Muscle layer of colon (tissue), 2 donors: Measurements from ENCODE around the gene MED8.
"Not testable (repeated sequence)": the region's sequence is repeated elsewhere in the genome, so short reads cannot be mapped to it uniquely, and the experiment has no call there.

Source experiments
- H3K27ac ChIP-seq: one replicate; pipeline ENCODE4 v1.7.0; 2013; ENCODE audit warnings: low read depth, mild to moderate bottlenecking, low read length, moderate library complexity
- H3K27me3 ChIP-seq, 2 donors: one replicate each; pipeline ENCODE4 v1.7.0; 2013; ENCODE audit warnings: low read length in 2 of 2, mild to moderate bottlenecking in 2 of 2; ENCODE audit not compliant: insufficient read depth in 2 of 2, control insufficient read depth in 1 of 2
- H3K36me3 ChIP-seq: one replicate; pipeline ENCODE4 v1.7.0; 2013; ENCODE audit warnings: mild to moderate bottlenecking, low read length; ENCODE audit not compliant: insufficient read depth
- H3K4me1 ChIP-seq: one replicate; pipeline ENCODE4 v1.7.0; 2013; ENCODE audit warnings: mild to moderate bottlenecking, low read length; ENCODE audit not compliant: insufficient read depth
- H3K4me3 ChIP-seq, 2 donors: one replicate each; pipeline ENCODE4 v1.7.0; 2013; ENCODE audit warnings: low read length in 2 of 2, low read depth in 1 of 2, mild to moderate bottlenecking in 1 of 2, moderate library complexity in 1 of 2
- H3K9ac ChIP-seq: one replicate; pipeline ENCODE4 v1.7.0; 2013; ENCODE audit warnings: low read length
- H3K9me3 ChIP-seq: one replicate; pipeline ENCODE4 v1.7.0; 2013; ENCODE audit warnings: mild to moderate bottlenecking, low read length
- donor health status: abdominal sarcoma.
- donor health status: Adenocarcinoma of cecum.

MED8 gene

DNA sequence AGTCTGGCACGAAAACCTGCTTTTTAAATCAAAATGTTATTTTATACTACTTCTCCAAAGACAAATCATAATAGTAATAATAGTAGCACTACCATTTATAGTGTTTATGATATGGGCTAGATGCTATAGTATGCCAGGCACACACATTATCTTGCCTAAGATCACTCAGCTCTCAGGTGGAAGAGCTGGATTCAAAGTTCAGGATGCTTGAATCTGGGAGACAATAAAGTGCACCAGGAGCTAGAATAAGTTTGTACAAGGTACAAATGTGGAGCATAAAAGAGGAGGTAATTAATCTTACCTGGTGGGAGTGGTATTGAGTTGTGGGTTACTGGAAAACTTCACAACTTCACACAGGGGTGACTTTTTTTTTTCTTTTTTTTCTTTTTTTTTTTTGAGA, 11.8 kb downstream of the MED8 start:
- Histone ChIP-seq H3K4me3 (no peak overlapping the region), H3K36me3 (peaks cover 34% of the 10 kb centered on the region), H3K27me3 (no peaks in the 10 kb centered on the region), H3K9me3 (no peaks in the 10 kb centered on the region), H3K9ac (no peak overlapping the region), H3K27ac (no peak overlapping the region), H3K4me1 (peaks cover 8% of the 10 kb centered on the region)

DNA sequence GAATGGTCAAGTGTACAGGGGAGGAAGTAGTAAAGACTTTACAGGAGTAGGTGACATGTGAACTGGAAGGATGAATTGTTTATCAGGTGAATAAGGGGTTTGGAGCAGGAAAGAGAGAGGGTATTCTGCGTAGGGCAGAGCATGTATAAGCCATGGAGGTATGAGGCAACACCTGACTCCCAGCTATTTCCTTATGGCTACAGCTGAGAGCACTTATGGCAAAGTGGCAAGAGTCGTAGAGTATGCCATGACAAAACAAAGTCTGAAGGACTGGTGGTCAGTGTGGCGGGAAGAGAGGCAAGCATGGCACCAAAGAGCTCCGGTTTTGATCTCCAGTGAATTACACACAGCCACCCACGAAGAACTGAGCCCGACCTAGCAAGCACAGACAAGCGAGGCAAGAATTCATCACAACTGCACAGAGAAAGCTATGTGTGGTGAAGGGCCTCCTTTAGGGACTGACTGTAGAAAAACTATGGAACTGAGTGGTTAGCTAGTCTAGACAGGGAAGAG, 12.8 kb downstream of the MED8 start:
- no peaks in the 10 kb centered on the region for H3K4me1 ChIP-seq
- H3K27ac ChIP-seq: no peak overlapping the region

DNA sequence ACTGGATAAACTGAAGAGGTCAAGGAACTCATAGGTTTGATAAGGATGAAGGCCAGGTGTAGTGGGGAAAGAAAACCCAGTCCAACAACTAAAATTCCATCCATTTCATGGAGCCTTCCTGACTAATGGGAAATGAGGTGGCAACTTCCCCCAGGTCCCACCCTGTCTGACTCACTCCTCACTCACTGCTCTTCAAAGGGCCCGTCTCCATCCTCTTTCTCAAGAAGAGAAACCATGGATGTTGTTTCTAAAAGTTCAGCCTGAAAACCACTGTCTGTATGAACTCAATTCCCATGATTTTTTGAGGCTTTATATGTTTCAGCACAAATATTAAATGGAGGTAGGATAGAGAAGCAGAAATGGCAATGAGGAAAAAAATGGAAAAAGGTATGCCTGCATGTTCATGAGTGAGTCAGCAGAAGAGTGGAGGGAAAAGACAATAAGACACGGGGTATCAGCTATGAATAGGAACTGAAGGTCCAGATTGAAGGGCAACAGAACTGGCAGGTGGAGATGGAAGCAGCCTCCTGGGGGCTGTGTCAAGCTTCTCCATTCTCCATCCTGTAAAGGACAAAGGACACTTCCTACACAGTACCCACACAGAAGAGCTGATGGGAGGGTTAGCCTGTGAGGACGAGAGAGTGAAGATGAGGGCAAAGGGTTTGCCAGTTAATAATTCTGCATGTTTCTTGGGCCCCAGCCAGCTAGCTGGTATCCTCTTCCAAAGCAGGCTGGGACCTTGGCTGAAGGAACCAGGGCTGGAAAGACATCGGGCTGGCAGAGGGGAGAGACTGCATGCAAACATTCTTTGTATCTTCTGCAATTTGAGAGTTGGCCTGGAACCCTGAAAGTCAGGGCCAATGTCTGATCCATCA, 16.3 kb downstream of the MED8 start:
- Histone ChIP-seq H3K4me3 (no peak overlapping the region), H3K4me1 (peaks cover 6% of the 10 kb centered on the region), H3K36me3 (peaks cover 14% of the 10 kb centered on the region), H3K9ac (no peak overlapping the region), H3K9me3 (no peaks in the 10 kb centered on the region), H3K27me3 (no peaks in the 10 kb centered on the region), H3K27ac (no peak overlapping the region)

More for the DNA sequence above, 12.8 kb downstream of the MED8 start:
- H3K36me3 ChIP-seq: peaks cover 26% of the 10 kb centered on the region
- no peak overlapping the region for H3K9ac ChIP-seq
- no peak overlapping the region for H3K4me3 ChIP-seq
- H3K9me3 ChIP-seq: no peaks in the 10 kb centered on the region
- H3K27me3 ChIP-seq: no peaks in the 10 kb centered on the region

DNA sequence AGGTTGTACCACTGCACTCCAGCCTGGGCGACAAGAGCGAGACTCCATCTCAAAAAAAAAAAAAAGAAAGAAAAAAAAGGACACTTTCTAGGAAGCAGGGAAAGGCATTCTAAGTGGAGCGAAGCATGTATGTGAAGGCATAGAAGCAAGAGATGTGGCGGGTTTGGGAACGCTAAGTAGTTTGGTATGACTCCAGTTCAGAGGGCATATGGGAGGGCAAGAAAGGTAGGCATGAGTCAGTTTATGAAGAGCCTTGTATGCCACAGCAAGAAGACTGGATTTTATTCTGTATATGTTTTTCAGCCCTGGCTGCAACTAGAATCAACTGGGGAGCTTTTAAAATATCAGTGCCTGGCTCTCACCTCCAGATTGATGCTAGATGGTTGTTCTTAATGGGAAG, 17.4 kb downstream of the MED8 start:
- Histone ChIP-seq H3K9ac (no peak overlapping the region), H3K27me3 (no peaks in the 10 kb centered on the region), H3K9me3 (no peaks in the 10 kb centered on the region), H3K4me1 (peaks cover 6% of the 10 kb centered on the region), H3K4me3 (no peak overlapping the region), H3K36me3 (peaks cover 14% of the 10 kb centered on the region), H3K27ac (no peak overlapping the region)

DNA sequence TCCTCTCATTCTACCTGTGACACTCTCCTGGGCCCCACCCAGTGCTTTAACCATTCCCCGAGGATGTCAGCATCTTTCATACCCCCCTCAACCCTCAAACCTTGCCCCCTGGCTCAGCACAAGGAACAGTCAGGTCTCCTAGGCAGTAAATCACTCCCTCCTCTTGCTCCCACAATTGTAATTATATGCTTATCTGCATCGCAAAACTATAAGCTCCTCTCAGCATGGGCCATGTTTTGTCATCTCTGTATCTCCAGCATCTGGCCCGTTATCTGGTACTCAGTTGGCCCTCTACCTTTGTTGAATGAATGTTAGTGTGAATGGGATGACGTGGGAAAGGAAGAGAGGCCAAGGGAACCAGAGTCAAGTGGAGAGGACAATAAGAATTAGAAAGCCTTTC, 19.0 kb downstream of the MED8 start:
- Histone ChIP-seq H3K4me1 (peaks cover 11% of the 10 kb centered on the region), H3K27ac (no peak overlapping the region), H3K9me3 (no peaks in the 10 kb centered on the region), H3K4me3 (no peak overlapping the region), H3K36me3 (peaks cover 14% of the 10 kb centered on the region), H3K9ac (no peak overlapping the region), H3K27me3 (no peaks in the 10 kb centered on the region)

DNA sequence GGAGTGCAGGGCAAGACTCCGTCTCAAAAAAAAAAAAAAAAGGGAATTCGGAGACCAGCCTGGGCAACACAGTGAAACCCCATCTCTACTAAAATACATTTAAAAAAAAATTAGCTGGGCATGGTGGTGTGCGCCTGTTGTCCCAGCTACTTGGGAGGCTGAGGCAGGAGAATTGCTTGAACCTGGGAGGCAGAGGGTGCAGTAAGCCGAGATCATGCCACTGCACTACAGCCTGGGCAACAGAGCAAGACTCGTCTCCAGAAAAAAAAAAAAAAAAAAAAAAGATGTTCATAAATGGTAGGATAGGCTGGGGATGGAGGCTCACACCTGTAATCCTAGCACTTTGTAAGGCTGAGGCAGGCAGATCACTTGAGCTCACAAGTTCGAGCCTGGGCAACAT, 19.8 kb downstream of the MED8 start:
- Histone ChIP-seq H3K36me3 (peaks cover 20% of the 10 kb centered on the region), H3K4me1 (peaks cover 11% of the 10 kb centered on the region)
- H3K9me3 ChIP-seq, H3K9ac ChIP-seq, H3K27ac ChIP-seq, H3K27me3 ChIP-seq, H3K4me3 ChIP-seq: not testable (repeated sequence)

DNA sequence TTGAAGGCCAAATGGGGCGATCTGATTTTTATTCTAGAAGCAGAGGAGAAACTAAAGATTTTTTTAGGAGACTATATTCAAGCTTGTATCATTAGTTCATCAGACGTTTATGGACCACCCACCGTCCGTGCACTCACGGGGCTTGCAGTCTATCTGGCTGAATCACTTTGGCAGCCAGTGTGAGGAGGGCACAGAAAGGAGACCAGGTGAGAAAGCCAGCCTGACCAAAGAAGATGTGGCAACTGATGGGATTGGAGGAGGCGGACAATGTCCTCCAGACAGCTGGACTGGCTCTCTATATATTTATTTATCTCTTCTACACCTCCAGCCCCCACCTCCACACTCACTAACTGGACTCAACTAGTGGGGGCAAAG, 21.0 kb downstream of the MED8 start:
- Histone ChIP-seq H3K36me3 (peaks cover 23% of the 10 kb centered on the region), H3K9me3 (no peaks in the 10 kb centered on the region), H3K4me1 (peaks cover 11% of the 10 kb centered on the region), H3K27me3 (no peaks in the 10 kb centered on the region), H3K27ac (peak overlapping the region; percentile 89), H3K9ac (peak overlapping the region; percentile 71), H3K4me3 (peak overlapping the region; percentile 69 to 79)

DNA sequence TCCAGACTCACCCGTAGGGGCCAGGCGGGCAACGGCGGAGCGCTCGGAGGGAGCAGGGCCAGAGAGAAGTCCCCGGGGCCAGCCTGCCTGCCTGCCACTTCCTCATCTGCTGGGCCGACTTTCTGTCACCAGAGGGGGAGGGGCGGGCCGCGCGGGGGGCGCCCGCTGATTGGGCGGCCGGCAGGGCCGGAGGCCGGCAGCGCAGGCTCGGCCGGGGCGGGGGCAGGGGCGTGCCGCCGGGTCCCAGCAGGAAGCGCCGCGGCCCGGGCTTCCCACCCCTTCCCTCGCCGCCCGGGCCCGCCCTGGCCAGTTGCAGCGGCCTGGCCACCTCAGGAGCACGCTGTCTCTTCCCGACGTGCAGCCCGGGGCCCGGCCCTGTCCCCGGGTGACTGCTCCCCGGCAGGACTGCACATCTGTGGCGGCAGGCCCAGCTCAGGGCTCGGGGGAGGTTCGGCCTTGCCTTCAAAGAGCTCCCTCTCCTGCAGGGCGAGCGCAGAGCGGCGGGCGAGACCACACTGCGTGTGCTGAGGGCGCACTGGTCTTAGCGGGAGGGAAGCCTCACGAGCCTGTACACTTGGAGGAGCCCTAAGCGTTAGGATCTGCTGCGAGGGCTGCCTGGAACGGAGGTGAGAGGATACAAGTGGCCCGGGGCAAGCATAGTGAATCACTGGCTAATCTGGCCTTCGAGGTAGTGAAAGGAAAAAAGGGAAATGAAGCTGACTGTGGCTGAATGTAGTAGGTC, 21.5 kb downstream of the MED8 start, which contains the start of gene ELOVL1:
Gene ELOVL1 (minus strand): TSS at position 108 of the 742 bp plus-strand sequence. CDS start 2,402 bp downstream, outside the sequence.
- Histone ChIP-seq H3K27ac (peak within 1 kb of the TSS; percentile 89), H3K36me3 (peaks cover 24% of the 10 kb centered on the region), H3K4me3 (peak within 1 kb of the TSS; percentile 79 to 81), H3K27me3 (no peaks in the 10 kb centered on the region), H3K4me1 (peaks cover 11% of the 10 kb centered on the region), H3K9me3 (no peaks in the 10 kb centered on the region), H3K9ac (peak within 1 kb of the TSS; percentile 80)

DNA sequence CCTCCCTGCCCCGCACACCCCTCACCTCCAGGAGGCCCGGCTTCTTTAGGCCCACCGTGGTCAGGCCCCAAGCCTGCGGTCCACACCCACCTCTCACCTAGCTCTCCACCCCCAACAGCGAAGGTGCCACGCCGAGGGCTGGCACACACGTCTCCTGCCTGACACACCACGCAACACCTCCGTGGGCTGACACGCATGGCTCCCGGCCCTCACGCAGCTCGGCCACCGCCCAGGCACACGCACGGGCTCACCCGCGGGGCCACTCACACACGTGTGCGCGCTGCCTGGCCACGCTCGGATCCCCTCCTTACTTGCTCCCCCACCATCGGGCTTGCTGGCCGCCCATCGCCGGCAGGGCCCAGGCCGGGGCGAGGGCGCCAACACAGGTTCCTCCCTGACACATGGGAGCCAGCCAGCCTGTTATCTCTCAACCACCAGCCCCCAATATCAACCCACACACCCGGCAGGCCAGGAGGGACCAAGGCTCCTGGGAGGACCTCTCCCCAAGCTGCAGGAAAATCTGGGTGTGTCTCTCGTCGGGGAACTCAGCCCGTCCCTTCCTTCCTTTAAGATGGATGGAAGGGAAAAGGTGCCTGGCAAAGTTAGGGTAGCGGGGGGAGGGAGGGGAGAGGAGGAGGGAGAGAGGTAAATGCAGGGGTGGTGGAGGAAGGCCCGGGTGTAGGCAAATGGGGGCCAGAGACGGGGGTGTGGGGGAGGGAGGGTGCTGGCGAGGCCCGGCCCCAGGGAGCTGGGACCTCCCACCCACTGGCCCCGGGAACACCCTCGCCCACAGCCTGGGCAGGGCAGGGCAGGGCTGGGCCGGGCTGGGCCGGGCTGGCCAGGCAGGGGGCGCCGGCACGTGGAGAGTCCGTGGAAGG, 22.3 kb downstream of the MED8 start:
- Histone ChIP-seq H3K4me3 (peak overlapping the region; percentile 79 to 81), H3K27ac (peak overlapping the region; percentile 75), H3K27me3 (no peaks in the 10 kb centered on the region), H3K4me1 (peaks cover 11% of the 10 kb centered on the region), H3K9me3 (no peaks in the 10 kb centered on the region), H3K9ac (peak overlapping the region; percentile 80), H3K36me3 (peaks cover 30% of the 10 kb centered on the region)

DNA sequence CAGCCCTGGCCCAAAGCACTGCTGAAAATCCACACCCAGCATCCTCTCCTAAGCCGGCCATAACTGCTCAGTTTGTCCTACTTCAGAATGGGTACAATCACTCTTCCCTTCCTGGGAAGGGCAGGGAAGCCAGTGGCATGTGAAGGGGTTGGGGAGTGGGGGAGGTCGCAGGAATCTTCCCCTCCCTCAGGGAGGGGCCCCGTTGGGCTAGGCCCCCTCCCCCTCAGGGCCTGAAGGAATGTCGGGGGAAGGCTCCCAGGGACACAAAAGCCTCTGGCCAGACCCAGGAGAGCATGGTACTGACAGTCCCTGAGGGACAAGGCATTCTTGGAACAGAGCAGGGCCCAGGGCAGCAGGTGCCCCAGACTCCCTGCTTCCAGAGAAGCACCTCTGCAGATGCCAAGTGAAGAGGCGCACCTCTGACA, 23.0 kb downstream of the MED8 start:
- no peaks in the 10 kb centered on the region for H3K9me3 ChIP-seq
- H3K27ac ChIP-seq: peak overlapping the region; percentile 75
- peak overlapping the region; percentile 79 to 81 for H3K4me3 ChIP-seq
- peaks cover 11% of the 10 kb centered on the region for H3K4me1 ChIP-seq
- H3K36me3 ChIP-seq: peaks cover 36% of the 10 kb centered on the region
- no peaks in the 10 kb centered on the region for H3K27me3 ChIP-seq
- peak overlapping the region; percentile 80 for H3K9ac ChIP-seq

DNA sequence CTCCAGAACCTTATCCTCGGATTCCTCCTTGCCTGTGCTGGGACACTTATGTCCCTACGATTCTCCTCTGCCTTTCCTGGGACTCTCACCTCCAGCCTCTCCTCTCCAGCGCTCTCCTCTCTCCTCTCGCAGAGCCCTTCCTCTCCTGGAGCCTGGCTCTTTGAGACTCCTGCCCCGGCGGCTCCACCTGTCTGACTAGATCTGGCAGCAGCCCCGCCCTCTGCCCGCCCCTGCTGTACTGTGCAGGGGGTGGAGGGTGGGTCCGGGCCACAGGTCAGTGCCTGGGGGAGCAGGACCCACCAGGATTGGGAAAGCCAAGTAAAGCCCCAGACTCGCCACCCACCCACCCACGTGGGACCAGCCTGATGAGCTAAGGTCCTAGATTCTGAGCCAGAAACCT, 23.4 kb downstream of the MED8 start:
- Histone ChIP-seq H3K4me3 (no peak overlapping the region), H3K4me1 (peaks cover 11% of the 10 kb centered on the region), H3K9ac (no peak overlapping the region), H3K27ac (peak overlapping the region; percentile 75), H3K36me3 (peaks cover 36% of the 10 kb centered on the region), H3K9me3 (no peaks in the 10 kb centered on the region), H3K27me3 (no peaks in the 10 kb centered on the region)
